Fibroblast of peridontal ligament (primary cell): ENCODE data around the gene IDH3G.
"Not testable (repeated sequence)": the region's sequence is repeated elsewhere in the genome, so short reads cannot be mapped to it uniquely, and the experiment has no call there.

Experiments
- DNase-seq: peaks from one replicate; pipeline ENCODE4 v3.0.0-alpha.2; 2010; ENCODE audit errors: extremely low read depth

The IDH3G gene

DNA sequence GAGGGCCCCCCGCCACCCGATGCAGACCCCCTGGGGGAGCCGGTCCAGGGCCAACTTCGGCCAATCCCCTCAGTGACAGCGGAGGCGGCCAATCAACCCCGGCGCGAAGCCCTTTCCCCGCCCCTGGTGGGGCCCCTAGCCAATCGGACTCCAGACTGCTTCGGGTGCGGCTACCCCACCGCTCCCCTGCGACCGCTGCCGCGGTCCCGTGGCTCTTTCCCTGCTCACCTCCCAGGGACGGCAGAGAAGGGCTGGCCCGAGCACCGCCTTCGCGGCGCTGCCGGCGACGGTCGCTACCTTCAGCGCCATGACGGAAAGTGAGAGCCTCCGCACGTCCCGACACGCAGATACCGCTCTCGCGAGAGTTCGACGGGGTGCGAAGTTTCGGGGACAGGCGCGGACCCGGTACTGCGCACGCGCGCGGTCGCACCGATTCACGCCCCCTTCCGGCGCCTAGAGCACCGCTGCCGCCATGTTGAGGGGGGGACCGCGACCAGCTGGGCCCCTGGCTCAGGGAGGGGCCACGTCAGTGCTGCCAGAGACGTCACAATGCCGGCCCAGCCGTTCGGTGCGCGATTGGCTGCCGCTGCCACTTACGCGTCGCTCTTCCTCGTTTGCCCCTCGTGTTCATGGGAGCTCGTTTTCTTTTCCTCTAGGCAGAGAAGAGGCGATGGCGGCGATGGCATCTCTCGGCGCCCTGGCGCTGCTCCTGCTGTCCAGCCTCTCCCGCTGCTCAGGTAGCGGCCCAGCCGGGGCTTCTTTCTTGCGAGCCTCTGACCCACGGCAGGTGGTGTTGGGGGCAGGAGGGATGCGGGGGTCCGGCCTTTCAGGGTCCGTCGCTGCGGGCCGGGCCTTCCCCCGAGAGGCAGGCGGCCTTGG is at the start of gene IDH3G, which contains the start of gene SSR4:
IDH3G (minus strand) TSS at position 358 of the 879 bp plus-strand sequence; CDS start at position 309, 49 bp downstream.
SSR4 (plus strand) TSS at position 651 of the 879 bp plus-strand sequence; CDS start at position 671, 20 bp downstream.
- DNase-seq, result peak; percentile 90

DNA sequence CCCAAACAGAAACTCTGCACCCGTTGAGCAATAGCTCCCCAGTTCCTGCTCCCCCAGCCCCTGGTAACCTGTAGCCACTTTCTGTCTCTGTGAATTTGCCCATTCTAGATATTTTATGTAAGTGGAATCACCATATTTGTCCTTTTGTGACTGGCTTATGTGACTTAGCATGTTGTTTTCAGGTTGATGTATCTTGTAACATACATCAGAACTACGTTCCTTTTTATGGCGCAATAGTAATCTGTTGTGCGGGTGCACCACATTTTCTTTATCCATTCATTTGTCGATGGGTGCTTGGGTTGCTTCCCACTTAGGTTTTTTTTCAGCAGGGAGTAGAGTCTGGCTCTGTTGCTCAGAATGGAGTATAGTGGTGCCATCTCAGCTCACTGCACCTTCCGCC is 42.7 kb upstream of the IDH3G start:
- DNase-seq, result no peak

DNA sequence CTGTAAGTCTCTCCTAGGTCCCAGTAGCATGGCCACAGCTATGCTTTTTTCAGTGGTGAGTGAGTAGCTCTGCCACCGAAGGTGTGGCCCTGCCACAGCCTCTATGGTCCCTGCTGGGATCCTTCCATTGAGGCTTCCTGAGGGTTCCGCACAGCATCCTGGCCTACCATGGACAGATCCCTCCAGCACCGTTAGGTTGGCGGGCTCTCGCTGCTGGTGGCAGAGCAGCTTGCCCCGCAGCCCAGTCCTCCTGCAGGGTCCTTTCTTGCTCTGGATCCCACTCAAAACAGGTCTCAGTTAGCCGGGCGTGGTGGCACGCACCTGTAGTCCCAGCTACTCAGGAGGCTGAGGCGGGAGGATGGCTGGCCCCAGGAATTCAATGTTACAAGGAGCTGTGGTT is 38.6 kb upstream of the IDH3G start:
- DNase-seq, result no peak

DNA sequence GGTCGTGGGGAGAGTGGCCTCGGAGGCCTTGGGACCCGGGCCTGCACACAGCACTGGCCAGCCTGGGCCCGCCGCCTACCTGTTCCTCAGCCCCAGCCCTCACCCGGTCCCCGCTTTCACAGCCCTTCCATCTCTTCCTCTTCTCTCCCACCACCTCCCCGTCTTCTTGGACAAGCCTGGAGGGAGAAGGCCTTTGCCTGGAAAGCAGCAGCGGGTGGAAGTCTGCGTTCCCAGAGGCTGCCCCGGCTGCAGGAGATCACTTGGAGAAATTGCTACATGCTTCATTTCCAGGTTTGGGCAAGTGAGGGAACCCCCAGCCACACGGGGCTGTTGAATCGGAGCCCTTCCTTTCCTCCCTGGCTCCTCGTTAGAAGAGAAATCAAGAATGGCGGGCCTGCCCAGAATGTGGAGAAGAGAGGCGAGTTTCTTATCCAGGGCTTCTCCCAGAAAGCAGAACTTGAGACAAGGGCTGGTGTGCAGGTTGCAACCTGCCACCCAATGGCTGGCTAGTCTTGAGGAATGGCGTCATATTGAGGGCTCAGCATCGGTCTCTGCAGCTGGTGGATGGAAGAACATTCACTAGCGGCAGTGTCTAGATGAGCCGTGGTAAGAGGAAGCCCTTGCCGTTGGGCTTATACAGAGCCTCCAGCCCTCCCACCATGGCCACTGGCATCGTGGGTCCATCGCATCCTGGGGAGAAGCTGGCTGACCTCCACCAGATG is 37.4 kb upstream of the IDH3G start:
- no peak for DNase-seq

DNA sequence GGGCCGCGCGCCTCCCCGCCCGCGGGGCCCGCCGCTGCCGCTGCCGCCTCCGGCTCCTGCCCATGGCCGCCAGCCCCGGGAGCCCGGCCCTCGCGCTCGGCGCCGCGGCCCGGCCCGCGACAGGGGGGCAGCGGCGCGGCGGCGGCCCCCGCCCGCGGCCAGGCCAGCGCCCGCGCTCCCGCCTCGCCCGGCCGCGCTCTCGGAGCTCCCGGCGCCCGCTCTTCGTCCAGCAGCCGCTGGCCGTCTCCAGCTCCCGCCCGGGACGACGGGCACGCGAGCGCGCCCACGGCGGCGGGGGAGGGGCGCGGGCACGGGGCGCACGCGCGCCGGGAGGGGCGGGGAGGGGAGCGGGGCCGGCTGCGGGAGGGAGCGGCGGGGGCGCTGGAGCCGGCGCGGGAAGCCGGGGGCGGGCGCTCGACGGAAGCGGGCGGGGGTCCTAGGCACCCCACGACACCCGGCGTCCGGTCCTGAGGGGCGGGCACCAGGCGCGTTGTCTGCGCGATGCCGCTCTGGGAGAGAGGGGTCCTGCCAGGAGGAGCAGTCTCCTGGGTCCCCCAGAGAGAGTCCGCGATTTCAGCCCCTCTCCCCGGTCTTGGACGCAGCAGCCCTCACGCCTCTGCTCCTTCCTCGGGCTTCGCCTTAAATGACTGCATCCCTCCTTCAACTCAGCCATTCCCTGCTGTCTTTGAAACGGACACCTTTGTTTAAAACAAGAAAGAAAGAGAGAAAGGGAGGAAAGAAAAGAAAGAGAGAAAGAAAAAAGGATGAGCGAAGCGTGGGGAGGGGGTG is 36.7 kb upstream of the IDH3G start:
- no peak for DNase-seq

DNA sequence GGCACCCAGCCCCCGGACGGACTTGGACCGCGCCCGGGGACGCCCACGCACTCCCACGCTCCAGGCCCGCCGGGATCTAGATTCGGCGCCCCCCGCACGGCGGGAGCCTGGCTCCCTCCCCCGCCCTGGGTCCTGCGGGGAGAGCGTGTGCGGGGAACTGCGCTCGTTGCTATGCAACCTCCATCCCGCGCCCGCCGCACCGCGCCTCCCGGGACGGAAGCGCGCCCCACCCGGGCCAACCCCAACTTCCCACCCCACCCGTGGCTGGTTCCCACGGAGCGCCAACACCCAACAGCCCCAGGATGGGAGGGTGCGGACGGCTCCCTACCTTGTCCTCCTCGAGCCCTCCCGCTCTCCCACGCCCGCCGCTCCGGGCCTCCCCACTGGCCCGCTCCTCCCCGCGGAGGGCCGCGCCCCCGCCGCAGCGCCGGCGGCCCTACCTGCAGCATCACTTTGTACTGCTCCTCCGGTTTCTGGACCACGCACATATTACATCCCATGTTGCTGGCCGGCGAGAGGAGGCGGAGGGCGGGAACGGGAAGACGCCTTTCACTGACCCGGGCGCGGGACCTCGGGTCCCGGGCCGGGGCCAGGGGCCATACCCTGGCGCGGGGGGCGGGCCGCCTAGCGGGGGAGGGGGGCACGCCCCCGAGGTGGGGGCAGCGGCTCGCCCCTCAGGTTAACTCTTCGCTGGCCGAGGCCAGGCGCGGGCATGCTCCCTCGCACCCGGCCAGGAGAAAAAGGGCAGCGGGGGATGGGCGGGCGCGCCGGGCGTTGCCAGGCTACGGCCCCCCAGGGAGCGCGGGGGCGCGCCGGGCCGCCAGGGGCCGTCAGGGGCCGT is 35.8 kb upstream of the IDH3G start, which contains the start of gene PDZD4:
PDZD4 (minus strand) TSS at position 746 of the 841 bp plus-strand sequence; CDS start at position 500, 246 bp downstream.
- DNase-seq, result no peak

DNA sequence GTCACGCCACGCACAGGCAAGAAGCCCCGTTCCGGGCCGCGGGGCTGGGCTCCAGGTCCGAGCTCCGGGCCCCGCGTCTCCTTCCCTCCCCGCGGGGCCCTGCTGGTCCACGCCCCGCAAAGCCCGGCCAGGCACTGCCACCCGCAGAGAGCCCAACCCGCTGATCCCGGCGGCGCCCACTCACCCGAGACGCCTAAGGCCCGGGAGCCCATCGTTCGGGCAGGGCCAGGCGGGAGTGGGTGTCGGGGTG is 35.3 kb upstream of the IDH3G start:
- no peak for DNase-seq

DNA sequence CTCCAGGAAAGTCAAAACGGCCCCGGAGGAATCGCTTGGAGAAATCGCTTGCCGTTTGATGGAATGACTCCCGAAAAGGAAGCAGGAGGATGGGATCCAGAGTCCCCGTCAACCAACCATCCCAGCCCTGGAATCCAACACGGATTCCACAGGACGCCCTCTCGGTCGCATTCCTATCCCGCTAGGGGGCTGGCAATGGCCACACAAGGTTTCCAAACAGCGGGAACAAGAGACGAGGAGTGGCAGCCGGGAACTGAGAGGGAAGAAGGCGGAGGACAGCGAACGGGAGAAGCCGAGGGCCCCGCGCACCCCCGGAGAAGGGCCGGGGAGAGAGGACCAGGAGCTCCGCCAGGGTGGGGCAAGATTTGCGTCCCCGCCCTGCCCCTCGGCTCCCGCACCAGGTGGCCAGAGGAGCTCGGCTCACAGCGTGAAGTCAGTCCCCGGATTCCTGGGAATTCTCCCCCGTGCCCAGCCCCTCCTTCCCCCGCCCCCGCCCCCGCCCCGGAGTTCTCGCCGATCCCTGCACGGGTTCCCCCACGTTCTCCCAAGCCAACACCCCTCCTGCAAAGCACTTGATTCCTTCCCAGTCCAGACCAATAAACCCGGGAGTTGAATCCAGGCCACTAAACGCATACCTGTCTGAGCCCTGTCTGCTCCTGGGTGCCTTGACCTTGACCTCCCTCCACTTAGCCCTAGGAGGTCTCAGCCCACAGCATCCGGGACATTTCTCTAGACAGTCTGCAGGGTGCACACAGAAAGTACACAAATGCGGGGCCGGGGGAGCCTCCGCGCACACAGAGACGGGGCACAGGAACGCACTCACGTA is 34.8 kb upstream of the IDH3G start:
- no peak for DNase-seq

DNA sequence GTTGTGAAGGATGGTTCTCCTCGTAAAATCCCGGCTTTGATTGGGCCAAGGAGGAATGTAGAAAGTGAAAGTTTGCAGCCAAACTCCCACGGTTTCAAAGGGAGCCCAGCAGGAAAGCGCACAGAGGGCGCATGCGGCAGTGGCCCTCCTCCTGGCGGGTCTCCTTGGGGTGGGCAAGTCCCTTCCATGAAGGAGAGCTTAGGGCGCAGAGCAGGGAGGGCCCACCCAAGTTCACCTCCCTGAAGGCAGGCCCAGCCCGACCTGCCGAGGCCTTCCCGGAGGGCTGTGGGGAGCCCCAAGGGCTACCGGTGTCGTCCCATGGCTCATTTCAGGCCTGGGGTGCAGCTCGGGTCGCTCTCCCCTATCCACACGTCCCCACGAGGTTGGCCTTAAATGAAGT is 34.1 kb upstream of the IDH3G start:
- peak; percentile 5 for DNase-seq

DNA sequence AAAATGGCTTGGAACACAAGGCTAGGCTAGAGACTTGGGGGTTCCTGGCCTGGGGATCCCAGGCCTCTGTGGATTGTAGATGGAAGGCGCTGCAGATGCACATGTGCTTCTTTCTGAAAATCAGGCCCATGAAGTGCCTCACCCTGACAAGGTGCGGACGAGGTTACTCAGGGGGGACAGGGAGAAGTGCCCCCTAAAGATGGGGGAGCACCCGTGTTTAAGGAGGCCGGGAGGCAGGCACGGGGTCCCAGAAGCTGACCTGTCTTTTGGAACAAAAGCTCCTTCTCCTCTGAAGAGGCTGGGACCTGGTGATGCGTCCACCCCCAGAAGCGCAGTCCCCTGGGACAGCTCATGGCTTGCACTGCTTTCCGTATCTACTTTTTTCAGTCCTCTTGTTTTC is 33.7 kb upstream of the IDH3G start:
- no peak for DNase-seq

DNA sequence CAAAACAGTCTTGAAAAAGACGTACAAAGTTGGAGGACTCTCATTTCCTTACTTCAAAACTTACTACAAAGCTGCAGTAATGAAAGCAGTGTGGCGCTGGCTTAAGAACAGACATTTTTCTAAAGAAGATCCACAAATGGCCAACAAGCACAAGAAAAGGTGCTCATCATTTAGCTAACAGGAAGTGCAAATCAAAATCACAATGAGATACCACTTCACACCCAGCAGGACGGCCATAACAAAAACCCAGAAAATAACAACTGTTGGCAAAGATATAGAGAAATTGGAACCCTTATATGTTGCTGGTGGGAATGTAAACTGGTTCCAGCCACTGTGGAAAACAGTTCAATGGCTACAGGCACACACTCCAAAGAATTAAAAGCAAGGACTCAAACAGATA is 32.8 kb upstream of the IDH3G start:
- DNase-seq, result no peak

DNA sequence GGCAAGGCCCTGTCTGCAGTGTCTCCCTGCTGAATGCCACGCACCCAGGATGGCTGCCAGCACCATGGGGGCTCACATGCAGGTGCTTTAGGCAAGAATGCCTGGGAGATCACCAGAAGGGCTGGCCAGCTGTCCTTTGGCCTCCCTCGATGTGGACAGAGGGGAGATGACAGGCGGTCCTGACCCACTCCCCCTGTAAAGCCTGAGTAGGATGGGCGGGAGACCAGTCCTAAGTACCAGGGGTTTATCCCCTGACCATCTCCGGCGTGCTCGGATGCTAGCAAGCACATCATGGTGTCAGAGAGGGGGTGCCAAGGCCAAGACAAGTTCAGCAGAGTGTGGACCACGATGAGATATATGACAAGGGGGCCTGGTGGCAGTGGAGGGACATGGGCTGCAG is 30.9 kb upstream of the IDH3G start:
- DNase-seq, result no peak

DNA sequence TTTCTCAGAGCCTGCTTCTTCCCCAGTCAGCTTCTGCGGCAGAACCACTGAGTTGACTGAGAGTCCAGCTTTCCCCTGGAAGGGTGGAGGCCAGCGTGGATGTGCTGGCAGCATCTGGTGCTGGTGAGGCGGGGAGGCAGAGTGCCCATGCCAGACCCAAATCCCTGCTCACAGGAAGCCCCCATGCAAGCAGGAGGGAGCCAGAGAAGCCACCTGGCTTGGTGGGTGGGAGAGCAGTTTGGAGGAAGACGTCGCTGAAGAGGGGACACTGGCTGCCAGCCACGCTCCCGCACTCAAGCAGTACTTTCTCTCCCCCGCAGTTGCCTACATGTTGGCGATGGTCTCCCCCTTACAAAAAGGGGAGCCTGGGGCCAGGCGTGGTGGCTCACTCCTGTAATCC is 30.2 kb upstream of the IDH3G start:
- no peak for DNase-seq

DNA sequence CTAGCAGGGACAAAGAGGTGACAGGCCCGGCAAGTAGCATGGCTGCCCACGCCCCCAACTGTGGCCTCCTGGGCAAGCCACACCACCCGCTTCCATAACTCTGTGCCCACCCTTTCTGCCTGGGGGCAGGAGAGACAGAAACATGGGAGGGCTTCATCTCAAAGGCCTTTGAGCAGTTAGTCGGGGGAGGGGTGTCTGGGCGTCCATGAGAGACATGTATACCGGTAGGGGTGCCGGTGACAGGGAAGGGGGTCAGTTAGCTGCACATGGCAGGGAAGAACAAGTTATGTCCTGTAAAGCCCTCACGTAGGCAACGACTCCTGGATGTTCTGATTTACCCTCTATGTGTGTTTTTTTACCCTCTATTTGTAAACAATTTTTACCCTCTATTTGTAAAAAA is 26.9 kb upstream of the IDH3G start:
- DNase-seq, result no peak

DNA sequence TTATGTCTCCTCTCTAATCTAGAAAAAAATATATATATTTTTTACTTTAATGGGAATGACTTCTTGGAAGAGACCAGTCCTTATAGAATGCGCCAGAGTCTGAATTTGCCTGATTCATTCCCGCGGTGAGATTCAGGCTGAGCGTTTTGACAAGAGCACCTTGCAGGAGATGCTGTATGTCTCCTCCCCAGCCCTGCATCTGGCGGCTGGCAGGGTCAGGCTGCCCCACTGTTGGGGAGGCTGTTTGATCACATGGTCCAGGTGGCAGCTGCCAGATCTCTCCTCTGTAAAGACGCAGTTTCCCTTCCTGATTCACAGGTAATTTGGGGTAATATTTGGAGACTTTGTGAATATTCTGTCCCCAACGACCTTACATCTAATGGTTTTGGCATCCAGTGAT is 26.4 kb upstream of the IDH3G start:
- no peak for DNase-seq

DNA sequence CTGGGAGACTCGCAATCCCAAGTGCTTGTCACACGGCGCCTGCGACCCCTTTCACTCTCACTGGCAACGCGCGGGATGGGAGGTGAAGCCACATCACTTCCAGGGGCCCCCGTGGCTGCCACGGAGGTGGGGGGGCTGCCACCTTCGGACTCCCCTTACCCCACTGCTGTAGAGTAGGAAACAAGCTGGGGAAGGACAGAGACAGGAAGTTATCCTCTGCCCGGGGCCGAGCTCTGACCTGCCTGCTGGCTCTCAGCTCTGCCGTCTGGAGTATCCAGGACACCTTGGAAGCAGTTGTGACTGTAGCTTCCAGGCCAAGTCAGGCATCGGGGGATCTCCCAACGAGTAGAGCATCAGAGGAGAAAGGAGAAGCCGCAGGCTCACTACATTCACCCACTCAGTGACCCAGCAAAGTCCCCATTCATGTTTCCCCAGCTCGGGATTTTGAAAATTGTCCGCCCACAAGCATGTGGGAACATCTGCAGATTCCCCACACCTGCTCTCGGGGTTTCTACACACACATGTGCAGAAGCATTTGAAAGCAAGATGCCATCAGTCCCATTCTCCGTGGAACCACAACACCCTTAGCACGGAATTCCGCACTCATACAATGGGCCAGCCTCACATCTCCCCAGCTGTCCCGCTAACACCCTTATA is 25.3 kb upstream of the IDH3G start:
- DNase-seq, result no peak

DNA sequence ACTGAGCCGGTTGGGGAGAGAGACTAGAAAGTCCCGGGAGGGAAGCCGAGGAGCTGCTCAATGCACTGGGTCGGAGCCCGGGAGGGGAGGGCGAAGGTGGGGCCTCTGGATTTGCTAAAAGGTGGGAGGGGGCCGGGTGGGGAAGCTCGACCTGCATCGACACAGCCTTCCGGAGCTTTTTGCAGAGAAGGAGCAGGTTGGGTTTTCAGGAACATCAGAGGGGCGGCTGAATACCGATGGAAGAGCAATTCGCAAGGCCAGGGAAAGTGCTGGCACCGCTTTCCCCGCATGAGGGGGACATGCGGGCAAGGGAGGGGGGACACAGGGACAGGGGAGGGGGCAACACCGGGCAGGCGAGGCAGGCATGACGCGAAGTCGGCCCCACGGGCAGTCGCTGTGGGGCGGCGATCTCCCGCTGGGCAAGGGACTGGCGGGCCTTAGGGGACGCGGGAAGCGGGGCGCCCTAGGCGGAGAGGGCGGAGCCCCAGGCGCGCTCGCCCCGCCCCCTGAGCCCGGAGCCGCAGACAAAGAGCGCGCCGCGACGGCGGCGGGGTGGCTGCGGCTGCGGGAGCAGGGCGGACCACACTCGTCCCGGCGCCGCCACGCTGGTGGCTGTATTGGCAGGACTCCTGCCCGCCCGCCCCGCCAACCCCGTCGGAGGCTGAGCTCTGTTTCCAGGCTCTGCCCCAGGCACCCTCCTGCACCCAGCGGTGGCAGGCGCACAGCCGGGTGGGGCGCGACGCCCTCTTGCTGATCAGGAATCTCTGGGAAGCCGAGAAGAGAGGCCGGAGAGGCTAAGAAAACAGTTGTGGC is 24.6 kb upstream of the IDH3G start:
- DNase-seq, result no peak

DNA sequence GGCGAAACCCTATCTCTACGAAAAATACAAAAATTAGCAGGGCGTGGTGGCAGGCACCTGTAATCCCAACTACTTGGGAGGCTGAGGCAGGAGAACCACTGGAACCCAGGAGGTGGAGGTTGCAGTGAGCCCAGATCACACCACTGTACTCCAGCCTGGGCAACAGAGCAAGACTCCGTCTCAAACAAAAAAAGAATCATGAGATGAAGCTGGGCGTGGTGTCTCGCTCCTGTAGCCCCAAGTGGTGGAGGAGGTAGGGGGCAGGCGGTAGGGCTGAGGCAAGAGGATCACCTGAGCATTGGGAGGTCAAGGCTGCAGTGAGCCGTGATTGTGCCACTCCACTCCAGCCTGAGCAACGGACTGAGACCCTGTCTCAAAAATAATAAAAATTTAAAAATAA is 23.9 kb upstream of the IDH3G start:
- not testable (repeated sequence) for DNase-seq
